Activated naive CD4-positive, alpha-beta T cell treated with Interleukin-2 at 50 U/mL for 16 hours (primary cell): Measurements from ENCODE around the gene CDCA3.
"Not testable (repeated sequence)": the region's sequence is repeated elsewhere in the genome, so short reads cannot be mapped to it uniquely, and the experiment has no call there.

Experiments used
- DNase-seq: peaks from one replicate; pipeline ENCODE4 v3.0.0-alpha.2; 2020

CDCA3 gene

GRCh38 chr12:6851153-6851920 is at the start of gene CDCA3:
TSS of gene CDCA3 (minus strand) at chr12:6851286. CDS start at chr12:6850952, 334 bp downstream.
- DNase-seq = peak; percentile 91

GRCh38 chr12:6899837-6900519 is 48.9 kb upstream of the CDCA3 start:
- peak; percentile 17 for DNase-seq

DNA sequence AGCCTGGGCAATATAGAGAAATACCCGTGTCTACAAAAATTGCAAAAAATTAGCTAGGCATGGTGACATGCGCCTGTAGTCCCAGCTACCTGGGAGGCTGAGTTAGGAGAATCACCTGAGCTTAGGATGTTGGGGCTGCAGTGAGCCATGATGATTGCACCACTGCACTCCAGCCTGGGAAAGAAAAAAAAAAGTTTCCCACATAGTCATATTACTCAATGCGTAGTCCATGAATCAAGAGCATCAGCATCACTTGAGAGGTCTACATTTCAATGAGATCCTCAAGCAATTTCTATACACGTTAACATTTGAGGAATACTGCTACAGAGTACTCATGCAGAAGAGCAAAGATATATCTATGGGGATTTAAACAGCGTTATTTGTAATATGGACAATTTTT is 48.3 kb upstream of the CDCA3 start:
- no peak for DNase-seq

GRCh38 chr12:6896846-6897435 is 45.9 kb upstream of the CDCA3 start:
- no peak for DNase-seq

GRCh38 chr12:6894321-6894720 is 43.2 kb upstream of the CDCA3 start:
- no peak for DNase-seq

GRCh38 chr12:6892683-6893082 is 41.6 kb upstream of the CDCA3 start:
- DNase-seq = not testable (repeated sequence)

GRCh38 chr12:6891646-6892001 is 40.5 kb upstream of the CDCA3 start:
- no peak for DNase-seq

DNA sequence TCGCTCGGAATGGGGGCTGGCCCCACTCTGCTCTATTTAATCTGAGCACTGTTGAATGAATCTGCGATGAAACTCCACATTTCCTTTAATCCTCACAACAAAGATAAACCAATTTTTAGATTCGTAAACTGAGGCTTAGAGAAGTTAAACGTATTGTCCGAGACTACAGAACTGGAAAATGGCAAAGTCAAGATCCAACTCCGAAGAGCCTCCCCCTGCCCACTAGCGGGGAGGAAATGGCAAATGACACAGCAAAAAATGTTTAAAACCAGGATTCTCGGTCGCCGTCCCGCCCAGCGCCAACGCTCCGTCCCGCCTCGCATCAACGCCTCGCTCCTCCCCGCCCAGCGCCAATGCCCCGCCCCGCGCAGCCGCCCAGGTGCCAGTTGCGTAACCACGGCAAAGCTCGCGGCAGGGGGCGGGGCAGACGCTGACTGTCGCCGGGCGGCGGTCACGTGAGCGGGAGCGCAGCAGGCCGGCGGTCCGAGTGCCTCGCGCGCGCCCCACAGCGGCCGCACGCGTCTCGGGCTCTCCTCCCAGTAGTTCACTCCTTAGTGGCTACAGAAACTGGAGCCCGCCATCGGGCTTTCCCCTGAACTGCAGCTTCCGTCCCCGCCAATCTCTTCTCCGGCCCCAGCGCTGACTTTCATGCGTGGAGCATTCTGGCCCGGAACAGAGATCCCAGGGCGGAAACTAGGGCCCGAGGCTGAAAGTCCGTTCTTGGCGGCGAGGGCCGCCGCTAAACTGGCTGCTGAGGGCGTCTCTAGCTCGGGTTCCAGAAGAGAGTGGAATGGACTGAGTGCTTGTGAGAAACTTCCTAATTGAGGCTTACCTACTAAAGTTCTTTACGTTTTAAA is 39.9 kb upstream of the CDCA3 start:
- peak; percentile 99 for DNase-seq

GRCh38 chr12:6889775-6890573 is 38.9 kb upstream of the CDCA3 start:
- not testable (repeated sequence) for DNase-seq

- DNase-seq = not testable (repeated sequence)
Measured at GRCh38 chr12:6888794-6889193, 37.7 kb upstream of the CDCA3 start.

DNA sequence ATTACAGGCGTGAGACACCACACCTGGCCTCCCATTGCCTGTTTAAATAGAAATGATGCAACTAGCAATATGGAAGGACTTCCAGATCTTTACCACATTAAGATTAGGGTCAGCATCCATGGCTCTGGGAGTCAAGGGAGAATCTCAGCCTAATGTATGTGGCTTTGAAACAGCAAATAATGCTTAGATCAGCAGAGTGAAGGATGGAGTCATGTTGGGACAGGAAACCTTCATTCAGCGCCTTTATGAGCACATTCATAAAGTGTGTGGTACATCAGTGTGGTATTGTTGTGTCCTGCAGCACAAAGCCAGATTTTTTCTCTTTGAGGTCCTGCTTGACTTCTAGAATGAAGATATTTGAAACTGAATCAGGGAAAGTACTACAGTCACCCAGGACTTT is 37.3 kb upstream of the CDCA3 start:
- no peak for DNase-seq

GRCh38 chr12:6887460-6887859 is 36.4 kb upstream of the CDCA3 start:
- no peak for DNase-seq

GRCh38 chr12:6886206-6886999 is 35.3 kb upstream of the CDCA3 start:
- not testable (repeated sequence) for DNase-seq

GRCh38 chr12:6884539-6884938 is 33.5 kb upstream of the CDCA3 start:
- no peak for DNase-seq

- DNase-seq = no peak
Measured at GRCh38 chr12:6883683-6884082, 32.6 kb upstream of the CDCA3 start.

- no peak for DNase-seq
Measured at GRCh38 chr12:6883252-6883651, 32.2 kb upstream of the CDCA3 start.

GRCh38 chr12:6879824-6880223 is 28.7 kb upstream of the CDCA3 start:
- not testable (repeated sequence) for DNase-seq

- not testable (repeated sequence) for DNase-seq
Measured at GRCh38 chr12:6874015-6874368, 22.9 kb upstream of the CDCA3 start.

DNA sequence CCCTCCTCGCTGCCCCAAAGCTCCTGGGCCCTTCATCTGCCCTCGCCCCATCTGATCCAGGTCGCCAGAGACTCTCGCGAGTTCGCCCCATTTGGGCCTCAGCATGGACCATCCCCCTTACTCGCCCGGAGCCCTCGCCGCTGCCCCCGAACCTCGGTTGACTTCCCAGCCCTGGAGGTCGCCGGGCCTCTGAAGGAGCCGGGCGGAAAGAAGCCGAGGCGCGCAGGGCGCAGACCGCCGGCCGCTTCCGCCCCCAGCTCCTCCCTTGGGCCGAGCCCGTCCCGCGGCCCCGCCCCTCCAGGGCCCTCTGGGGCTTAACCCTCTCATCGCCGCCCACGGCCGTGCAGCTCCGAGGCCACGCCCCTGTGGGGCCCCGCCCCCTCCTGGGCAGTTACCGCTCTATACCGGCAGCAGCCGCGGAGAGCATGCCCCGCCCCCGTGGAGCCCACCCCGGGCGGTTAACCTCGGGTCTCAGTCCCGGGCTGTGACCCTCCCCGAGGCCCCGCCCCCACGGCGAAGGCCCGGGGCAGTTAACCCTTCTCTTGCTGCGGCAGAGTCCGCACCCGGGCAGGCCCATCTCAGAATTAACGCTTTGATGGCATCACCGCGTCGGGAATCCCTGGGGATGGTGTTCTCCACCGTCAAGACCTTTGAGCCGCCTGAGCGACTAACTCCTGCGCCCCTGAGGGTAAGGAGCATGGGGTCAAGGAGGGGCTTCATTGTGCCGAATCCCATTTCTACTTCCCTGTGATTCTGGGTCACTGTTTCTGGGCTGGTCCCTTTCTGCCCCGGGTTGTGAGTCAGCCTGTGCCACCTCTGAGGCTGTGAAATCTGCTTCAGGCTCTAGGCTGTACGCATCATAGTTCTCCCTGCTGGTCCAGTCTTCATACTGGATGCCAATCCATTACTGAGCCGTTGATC is 22.3 kb upstream of the CDCA3 start, which contains the start of gene SPSB2:
Gene SPSB2 (minus strand): TSS at position 210 of the 921 bp plus-strand sequence. CDS start 402 bp downstream, outside the sequence.
- peak; percentile 100 for DNase-seq
